ENCODE results near the gene IQCM.

The IQCM gene

GRCh38 chr4:149709640-149710039 lies 106.0 kb downstream of the IQCM start:
- no peak for DNase-seq (ENCODE audit: low read depth)

GRCh38 chr4:149708513-149709130 lies 107.0 kb downstream of the IQCM start:
- no peak for DNase-seq (ENCODE audit: low read depth)

- no peak for DNase-seq (ENCODE audit: low read depth)
Measured at GRCh38 chr4:149707862-149708261, 107.8 kb downstream of the IQCM start.

GRCh38 chr4:149706942-149707341 lies 108.7 kb downstream of the IQCM start:
- no peak for DNase-seq (ENCODE audit: low read depth)

GRCh38 chr4:149702414-149703293 lies 113.0 kb downstream of the IQCM start:
- DNase-seq (ENCODE audit: low read depth), result no peak

- no peak for DNase-seq (ENCODE audit: low read depth)
Measured at GRCh38 chr4:149701435-149702156, 114.0 kb downstream of the IQCM start.

GRCh38 chr4:149700272-149700671 lies 115.4 kb downstream of the IQCM start:
- no peak for DNase-seq (ENCODE audit: low read depth)

- no peak for DNase-seq (ENCODE audit: low read depth)
Measured at GRCh38 chr4:149699642-149700041, 116.0 kb downstream of the IQCM start.

GRCh38 chr4:149690726-149691125 lies 124.9 kb downstream of the IQCM start:
- no peak for DNase-seq (ENCODE audit: low read depth)

- DNase-seq (ENCODE audit: low read depth), result no peak
Measured at GRCh38 chr4:149684516-149684915, 131.1 kb downstream of the IQCM start.

- DNase-seq (ENCODE audit: low read depth), result no peak
Measured at GRCh38 chr4:149676076-149676475, 139.6 kb downstream of the IQCM start.

- DNase-seq (ENCODE audit: low read depth), result no peak
Measured at GRCh38 chr4:149645790-149646189, 169.9 kb downstream of the IQCM start.

- no peak for DNase-seq (ENCODE audit: low read depth)
Measured at GRCh38 chr4:149638073-149638472, 177.6 kb downstream of the IQCM start.

GRCh38 chr4:149634368-149634767 lies 181.3 kb downstream of the IQCM start:
- no peak for DNase-seq (ENCODE audit: low read depth)

GRCh38 chr4:149631629-149632028 lies 184.0 kb downstream of the IQCM start:
- DNase-seq (ENCODE audit: low read depth), result no peak

- no peak for DNase-seq (ENCODE audit: low read depth)
Measured at GRCh38 chr4:149630064-149630463, 185.6 kb downstream of the IQCM start.

GRCh38 chr4:149605601-149606378 lies 209.9 kb downstream of the IQCM start:
- DNase-seq (ENCODE audit: low read depth), result peak; percentile 0

GRCh38 chr4:149604827-149605226 lies 210.8 kb downstream of the IQCM start:
- no peak for DNase-seq (ENCODE audit: low read depth)

- DNase-seq (ENCODE audit: low read depth), result no peak
Measured at GRCh38 chr4:149595500-149595899, 220.1 kb downstream of the IQCM start.

- DNase-seq (ENCODE audit: low read depth), result no peak
Measured at GRCh38 chr4:149589826-149590225, 225.8 kb downstream of the IQCM start.

- no peak for DNase-seq (ENCODE audit: low read depth)
Measured at GRCh38 chr4:149584722-149585121, 230.9 kb downstream of the IQCM start.

GRCh38 chr4:149574971-149575370 lies 240.7 kb downstream of the IQCM start:
- no peak for DNase-seq (ENCODE audit: low read depth)

All from fibroblast of the conjunctiva (primary cell).